PC-3 (cell line): ENCODE data around the gene SRPK3. TPM values are rescaled to one million over a fixed set of nuclear protein-coding genes. Genes with fewer than 3 reads are reported as not detected.

Source experiments
- ATAC-seq: fragments of 200-7000 bp; cut with Tn5 transposase; 2 replicates; pipeline ENCODE4 v1.9.1; 2020; ENCODE audit warnings: mild to moderate bottlenecking, moderate library complexity
- BruUV-seq: library from RNA; stranded (reverse); fragments of 400-500 nt; replicated peaks from 2 replicates; lab custom pipeline; 2021; lab: Mats Ljungman, UMichigan
- CTCF ChIA-PET: fragments of 300-600 bp; sonication (Branson Sonifier 250); formaldehyde crosslinking; loops from one replicate; lab custom pipeline; 2022; ENCODE audit warnings: antibody characterized with exemption; lab: Charles Lee
- POLR2A ChIA-PET: fragments of 300-600 bp; sonication (Branson Sonifier 250); formaldehyde crosslinking; loops from one replicate; lab custom pipeline; 2022; ENCODE audit warnings: antibody characterized with exemption; ENCODE audit not compliant: unreplicated experiment; lab: Charles Lee
- DNase-seq: peaks from one replicate; pipeline ENCODE4 v3.0.0-alpha.2; 2015
- H2AFZ ChIP-seq: fragments of 300-600 bp; sonication (generic); 2 replicates; pipeline ENCODE4 v1.6.0; 2016; ENCODE audit warnings: antibody characterized with exemption, low read length
- H3F3A ChIP-seq: fragments of 300-600 bp; sonication (generic); one replicate; pipeline ENCODE4 v1.6.0; 2017; ENCODE audit warnings: antibody characterized with exemption, low read length, control low read depth, mild to moderate bottlenecking; ENCODE audit not compliant: unreplicated experiment
- H3K27ac ChIP-seq: fragments of 300-600 bp; sonication (generic); 2 replicates; pipeline ENCODE4 v1.5.1; 2016; ENCODE audit warnings: mild to moderate bottlenecking, low read length
- H3K27me3 ChIP-seq: fragments of 300-600 bp; sonication (generic); 2 replicates; pipeline ENCODE4 v1.6.1; 2016; ENCODE audit warnings: low read length, mixed read lengths
- H3K36me3 ChIP-seq: fragments of 300-600 bp; sonication (generic); 2 replicates; pipeline ENCODE4 v1.6.1; 2016; ENCODE audit warnings: low read depth, mixed run types, low read length, mixed read lengths
- H3K4me1 ChIP-seq: fragments of 300-600 bp; sonication (generic); 2 replicates; pipeline ENCODE4 v1.5.1; 2016; ENCODE audit warnings: low read length; ENCODE audit not compliant: insufficient read depth
- H3K4me2 ChIP-seq: fragments of 300-600 bp; sonication (generic); 2 replicates; pipeline ENCODE4 v1.6.0; 2016; ENCODE audit warnings: low read length
- H3K4me3 ChIP-seq: fragments of 300-600 bp; sonication (generic); 2 replicates; pipeline ENCODE4 v1.5.1; 2016; ENCODE audit warnings: mild to moderate bottlenecking, low read length, mixed read lengths
- H3K79me2 ChIP-seq: fragments of 300-600 bp; sonication (generic); 2 replicates; pipeline ENCODE4 v1.6.1; 2017; ENCODE audit warnings: low read length, mixed read lengths
- H3K9ac ChIP-seq: fragments of 300-600 bp; sonication (generic); 2 replicates; pipeline ENCODE4 v1.6.0; 2016; ENCODE audit warnings: mild to moderate bottlenecking, low read length
- H3K9me2 ChIP-seq: fragments of 300-600 bp; sonication (generic); replicated peaks from 2 replicates; pipeline ENCODE4 v1.6.1; 2016; ENCODE audit warnings: mixed run types, low read length, mixed read lengths
- H3K9me3 ChIP-seq: fragments of 300-600 bp; sonication (generic); 2 replicates; pipeline ENCODE4 v1.6.1; 2016; ENCODE audit warnings: low read length, mixed read lengths
- H4K20me1 ChIP-seq: fragments of 300-600 bp; sonication (generic); 2 replicates; pipeline ENCODE4 v1.6.1; 2016; ENCODE audit warnings: low read length, mixed read lengths
- CTCF ChIP-seq: fragments of 300-600 bp; sonication (generic); conservative IDR thresholded peaks from 2 replicates; pipeline ENCODE4 v1.5.1; 2017; ENCODE audit warnings: antibody characterized with exemption, low read depth, mild to moderate bottlenecking, low read length
- EZH2 ChIP-seq: fragments of 300-600 bp; sonication (generic); IDR thresholded peaks from one replicate; pipeline ENCODE4 v1.6.1; 2017; ENCODE audit warnings: antibody characterized with exemption, mild to moderate bottlenecking, low read length; ENCODE audit not compliant: unreplicated experiment
- EZH2phosphoT487 ChIP-seq: fragments of 300-600 bp; sonication (generic); IDR thresholded peaks from 2 replicates; pipeline ENCODE4 v1.6.1; 2018; ENCODE audit warnings: mild to moderate bottlenecking, antibody characterized with exemption, low read length, borderline replicate concordance
- intact Hi-C: fragments of 100-400 bp; cut with micrococcal nuclease; formaldehyde crosslinking; loops from 2 replicates; pipeline ENCODE4 v1.9.0; 2023
- total RNA-seq: library from RNA; depleted of rRNA; stranded (reverse); fragments of >200 nt; gene quantifications from 2 replicates; pipeline ENCODE4 v1.2.3, GENCODE V29; 2014

Gene SRPK3
- total RNA-seq, 1 experiment from 2014 or later = 1.5 TPM

- Histone ChIP-seq H2AFZ (no peak overlapping the region), H3K36me3 (no peaks in the 10 kb centered on the region), H3K4me3 (no peak overlapping the region), H3K4me1 (no peaks in the 10 kb centered on the region), H3K27me3 (no peaks in the 10 kb centered on the region), H3K27ac (no peak overlapping the region), H3K4me2 (no peak overlapping the region), H3K9ac (no peak overlapping the region), H3K9me3 (no peaks in the 10 kb centered on the region), H3K79me2 (peaks cover 15% of the 10 kb centered on the region), H3K9me2 (no peaks in the 10 kb centered on the region), H3F3A (no peaks in the 10 kb centered on the region), H4K20me1 (no peaks in the 10 kb centered on the region; the same call in 1 of the 2 replicates)
- POLR2A ChIA-PET = no interaction called here
- CTCF ChIA-PET = no interaction called here
- BruUV-seq = no TSS peak
- ATAC-seq (no peak), DNase-seq (no peak)
- TF ChIP-seq CTCF (no peak), EZH2 (no peak), EZH2phosphoT487 (no peak)
- intact Hi-C loops = no loop called here
Observed at GRCh38 chrX:153786669-153787068, 5.8 kb downstream of the SRPK3 start.

- no TSS peak for BruUV-seq
- TF ChIP-seq EZH2phosphoT487 (no peak), EZH2 (no peak), CTCF (no peak)
- H3K9me3 ChIP-seq = no peaks in the 10 kb centered on the region
- DNase-seq (no peak), ATAC-seq (no peak)
- no peaks in the 10 kb centered on the region; the same call in 1 of the 2 replicates for H4K20me1 ChIP-seq
- CTCF ChIA-PET = no interaction called here
- H3K9me2 ChIP-seq = no peaks in the 10 kb centered on the region
- intact Hi-C loops = no loop called here
- no peak overlapping the region for H3K27ac ChIP-seq
- peaks cover 10% of the 10 kb centered on the region; the same call in 1 of the 2 replicates for H3K4me1 ChIP-seq
- H3F3A ChIP-seq = no peaks in the 10 kb centered on the region
- H3K27me3 ChIP-seq = no peaks in the 10 kb centered on the region
- POLR2A ChIA-PET = no interaction called here
- H3K4me2 ChIP-seq = no peak overlapping the region
- H3K9ac ChIP-seq = no peak overlapping the region
- no peak overlapping the region for H3K4me3 ChIP-seq
- peaks cover 39% of the 10 kb centered on the region for H3K79me2 ChIP-seq
- H3K36me3 ChIP-seq = no peaks in the 10 kb centered on the region
- no peak overlapping the region for H2AFZ ChIP-seq
Observed at GRCh38 chrX:153789654-153790053, 8.8 kb downstream of the SRPK3 start.

- peaks cover 20% of the 10 kb centered on the region for H3K4me1 ChIP-seq
- no peaks in the 10 kb centered on the region for H3K36me3 ChIP-seq
- H3K27me3 ChIP-seq = no peaks in the 10 kb centered on the region
- intact Hi-C loops = no loop called here
- H3K4me2 ChIP-seq = no peak overlapping the region
- no peaks in the 10 kb centered on the region; the same call in 1 of the 2 replicates for H4K20me1 ChIP-seq
- no peaks in the 10 kb centered on the region for H3K9me3 ChIP-seq
- no peak overlapping the region for H3K9ac ChIP-seq
- TF ChIP-seq EZH2 (no peak), CTCF (no peak), EZH2phosphoT487 (no peak)
- DNase-seq (no peak), ATAC-seq (no peak)
- H3K9me2 ChIP-seq = no peaks in the 10 kb centered on the region
- H3F3A ChIP-seq = no peaks in the 10 kb centered on the region
- H3K27ac ChIP-seq = no peak overlapping the region
- BruUV-seq = no TSS peak
- H3K4me3 ChIP-seq = no peak overlapping the region
- peaks cover 56% of the 10 kb centered on the region for H3K79me2 ChIP-seq
- CTCF ChIA-PET = no interaction called here
- POLR2A ChIA-PET = no interaction called here
- no peak overlapping the region for H2AFZ ChIP-seq
Observed at GRCh38 chrX:153791104-153791852, 10.4 kb downstream of the SRPK3 start.
